GM21447 (cell line): Measurements from ENCODE around the gene RAB31.

Experiments
- ATAC-seq: cut with Tn5 transposase; IDR thresholded peaks from one replicate; pipeline ENCODE4 v1.9.1; 2021; ENCODE audit not compliant: unreplicated experiment

Gene RAB31

GRCh38 chr18:9736286-9736835, 28.3 kb downstream of the RAB31 start:
- ATAC-seq, result no peak

GRCh38 chr18:9737006-9737405, 28.9 kb downstream of the RAB31 start:
- no peak for ATAC-seq

- no peak for ATAC-seq
Measured at GRCh38 chr18:9737472-9738121, 29.5 kb downstream of the RAB31 start.

- no peak for ATAC-seq
Measured at GRCh38 chr18:9738266-9738969, 30.3 kb downstream of the RAB31 start.

GRCh38 chr18:9739516-9739915, 31.4 kb downstream of the RAB31 start:
- ATAC-seq, result no peak

GRCh38 chr18:9740071-9740470, 32.0 kb downstream of the RAB31 start:
- no peak for ATAC-seq

DNA sequence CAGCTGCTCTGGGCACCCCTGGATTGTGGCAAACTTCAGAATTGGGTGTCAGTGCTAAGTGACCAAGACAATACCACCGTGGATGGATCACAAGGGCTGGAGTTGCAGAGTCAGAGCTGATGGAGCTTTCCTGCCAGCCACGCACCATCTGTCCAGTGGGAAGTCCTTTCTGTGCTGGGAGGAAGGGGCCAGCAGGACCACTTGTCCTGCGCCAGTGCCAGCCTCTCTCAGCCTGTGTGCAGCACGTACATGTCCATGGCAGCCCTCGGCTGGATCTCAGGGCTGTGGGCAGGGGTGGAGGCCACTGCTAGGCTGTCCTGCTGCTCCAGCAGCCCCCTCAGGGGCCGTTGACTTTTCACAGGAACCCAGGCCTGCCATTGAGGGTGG, 33.3 kb downstream of the RAB31 start:
- ATAC-seq, result no peak

- ATAC-seq, result no peak
Measured at GRCh38 chr18:9741793-9742523, 33.9 kb downstream of the RAB31 start.

GRCh38 chr18:9742524-9743131, 34.5 kb downstream of the RAB31 start:
- ATAC-seq, result no peak

DNA sequence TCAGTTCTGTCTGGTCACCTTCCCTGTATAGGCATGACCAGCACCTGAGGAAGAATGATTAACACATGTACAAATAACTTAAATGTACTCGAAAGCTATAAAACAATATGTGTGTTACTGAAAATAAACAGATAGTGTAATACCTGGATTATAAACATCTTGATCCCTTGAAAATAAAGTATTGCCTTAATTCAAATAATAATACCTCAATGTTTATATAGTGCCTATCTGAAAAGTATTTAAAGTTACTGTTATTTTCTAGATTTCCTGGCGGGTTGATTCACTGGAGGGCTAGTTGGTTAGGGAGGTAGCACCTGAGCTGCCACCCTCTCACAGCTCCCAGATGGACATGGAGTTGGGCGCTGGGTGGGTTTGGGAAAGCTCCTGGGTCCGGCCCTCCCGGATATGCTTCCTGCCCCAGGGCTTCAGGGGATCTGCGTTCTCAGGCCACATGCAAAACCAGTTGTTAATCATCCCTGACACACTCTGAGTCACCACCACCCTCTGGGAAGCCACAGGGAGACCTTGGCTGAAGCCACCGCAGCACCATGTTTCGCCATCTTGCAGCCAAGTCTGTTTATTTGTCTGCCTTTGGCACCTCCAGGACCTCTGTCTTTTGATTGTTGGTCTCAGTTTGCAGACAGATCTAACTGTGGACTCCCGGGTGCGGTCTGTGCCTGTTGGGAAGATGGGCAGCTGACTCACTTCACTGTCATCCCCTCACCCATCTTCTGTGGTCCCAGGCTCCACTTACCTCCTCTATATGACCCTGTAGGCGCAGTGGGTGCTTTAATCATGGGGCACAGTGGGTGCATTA, 35.3 kb downstream of the RAB31 start:
- ATAC-seq, result no peak

DNA sequence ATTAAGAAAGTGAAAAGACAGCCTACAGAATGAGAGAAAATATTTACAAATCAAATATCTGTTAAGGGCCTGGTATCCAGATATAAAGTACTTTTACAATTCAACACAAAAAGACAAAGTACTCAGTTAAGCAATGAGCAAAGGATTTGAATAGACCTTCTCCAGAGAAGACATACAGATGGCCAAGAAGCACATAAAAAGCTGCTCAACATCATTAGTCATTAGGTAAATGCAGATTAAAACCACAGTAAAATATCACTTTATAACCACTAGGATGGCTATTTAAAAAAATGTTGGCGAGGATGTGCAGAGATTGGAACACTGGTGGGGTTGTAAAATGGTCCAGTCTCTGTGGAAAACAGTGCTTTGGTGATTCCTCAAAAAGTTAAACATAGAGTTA, 38.9 kb downstream of the RAB31 start:
- no peak for ATAC-seq

- ATAC-seq, result no peak
Measured at GRCh38 chr18:9749611-9750010, 41.5 kb downstream of the RAB31 start.

GRCh38 chr18:9750112-9750511, 42.0 kb downstream of the RAB31 start:
- no peak for ATAC-seq

GRCh38 chr18:9750606-9751304, 42.7 kb downstream of the RAB31 start:
- no peak for ATAC-seq

DNA sequence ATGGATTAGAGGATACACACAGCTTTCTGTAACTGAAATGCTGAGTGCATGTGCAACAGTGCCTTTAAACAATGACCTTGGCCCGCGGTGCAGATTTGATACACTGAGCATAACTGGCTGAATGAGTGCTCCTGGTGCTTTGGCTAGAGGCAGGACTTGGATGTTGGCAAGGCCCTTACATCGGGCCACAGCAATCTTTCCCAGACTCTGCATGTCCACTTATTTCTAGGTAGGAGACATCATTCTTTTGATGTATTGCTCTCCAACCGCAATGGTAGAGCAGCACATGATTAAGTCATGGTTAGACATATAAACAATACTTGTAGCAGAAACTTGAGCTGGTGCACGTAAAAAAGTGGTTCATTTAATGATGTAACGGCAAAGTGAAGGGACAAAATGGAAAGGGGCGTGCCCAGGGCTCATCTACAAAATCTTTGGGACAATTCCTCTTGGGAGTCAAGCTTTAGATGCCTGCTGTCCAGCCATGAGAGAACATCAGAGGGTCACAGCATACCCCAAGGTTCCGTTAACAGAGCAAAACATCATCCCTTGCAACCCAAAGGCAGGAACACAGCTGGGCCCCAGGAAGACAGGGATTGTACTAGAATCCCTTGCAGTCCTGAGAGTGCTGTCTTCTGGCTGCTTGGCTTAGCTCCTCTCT, 43.4 kb downstream of the RAB31 start:
- ATAC-seq, result no peak

GRCh38 chr18:9753846-9754245, 45.7 kb downstream of the RAB31 start:
- ATAC-seq, result no peak

DNA sequence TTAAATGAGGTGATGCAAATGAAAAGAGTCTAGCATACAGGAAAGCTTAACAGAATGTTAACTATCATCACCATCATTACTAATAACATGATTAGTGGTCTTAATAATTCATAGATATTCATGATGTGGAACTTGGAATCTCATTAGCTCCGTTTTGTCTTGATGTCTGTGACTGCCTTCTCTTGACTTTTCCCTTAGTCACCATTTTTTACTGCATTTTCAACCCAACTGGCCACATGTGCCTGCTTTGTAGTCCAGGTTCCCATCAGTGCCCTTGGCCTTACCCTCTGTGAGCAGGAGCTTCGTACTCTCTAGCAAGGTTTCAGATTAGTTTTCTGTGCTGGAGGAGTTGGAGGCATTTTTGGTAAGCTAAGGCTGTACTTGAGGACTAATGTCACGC, 47.0 kb downstream of the RAB31 start:
- ATAC-seq, result no peak

- ATAC-seq, result no peak
Measured at GRCh38 chr18:9755615-9756014, 47.5 kb downstream of the RAB31 start.

DNA sequence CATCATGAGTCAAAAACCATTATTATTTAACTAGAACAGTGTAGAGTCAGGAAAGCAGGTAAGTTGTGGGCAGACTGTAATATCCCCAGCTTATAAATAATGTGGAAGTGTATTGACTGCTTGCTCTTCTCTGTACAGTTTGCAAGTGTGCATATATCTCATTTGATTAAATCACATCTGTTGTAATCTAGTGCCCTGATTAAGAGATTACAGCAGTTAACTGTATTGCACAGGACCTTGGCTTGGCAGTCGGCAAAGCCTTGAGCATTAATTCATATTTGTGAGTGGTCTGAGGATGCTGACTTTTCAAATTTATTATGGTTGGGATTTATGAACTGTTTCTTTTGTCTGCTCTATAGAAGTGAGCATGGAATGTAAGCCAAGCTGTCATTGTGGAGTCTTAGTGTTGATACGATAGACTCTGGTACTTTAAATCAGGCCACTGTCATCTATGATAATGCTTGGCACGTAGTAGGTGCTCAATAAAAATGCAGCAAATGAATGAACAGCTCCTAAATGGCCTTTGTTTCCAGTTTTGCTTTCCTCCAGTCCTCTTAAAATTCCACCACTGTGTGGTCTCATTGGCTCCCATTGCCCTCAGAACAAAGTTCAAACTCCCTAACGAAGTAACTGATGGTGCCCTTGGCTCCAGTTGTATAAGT, 48.3 kb downstream of the RAB31 start:
- ATAC-seq, result no peak
